Lower leg skin (tissue), 3 donors: Measurements from ENCODE around the gene RASSF3.

Experiments
- CTCF ChIP-seq, 3 donors: fragments of 450-650 bp; IDR thresholded peaks; one replicate each; pipeline ENCODE4 v1.5.1; 2016; ENCODE audit warnings: antibody characterized with exemption in 3 of 3, mild to moderate bottlenecking in 3 of 3, moderate library complexity in 2 of 3
- POLR2A ChIP-seq, 2 donors: fragments of 450-650 bp; IDR thresholded peaks; one replicate each; pipeline ENCODE4 v1.6.1; 2016 to 2017; ENCODE audit warnings: antibody characterized with exemption in 2 of 2, mild to moderate bottlenecking in 1 of 2, moderate library complexity in 1 of 2

GRCh38 chr12:64688219-64688618 lies 77.9 kb downstream of the RASSF3 start:
- TF ChIP-seq POLR2A (IDR thresholded peaks at IDR 0.05), result no peak
- no peak for TF ChIP-seq CTCF (IDR thresholded peaks at IDR 0.05)
